RWPE2 (cell line): ENCODE measurements around the gene SYTL2.
A peak's percentile ranks its signal among the peaks of the same experiment; 100 is the strongest.

ENCODE experiments used
- ATAC-seq: fragments of 200-7000 bp; cut with Tn5 transposase; 3 replicates; pipeline ENCODE4 v1.9.1; 2021; ENCODE audit warnings: low read depth
- DNase-seq: peaks from one replicate; pipeline ENCODE4 v3.0.0-alpha.2; 2020; ENCODE audit warnings: low spot score
- H3K27ac ChIP-seq: fragments of 450-650 bp; 2 replicates; pipeline ENCODE4 v1.5.1; 2017; ENCODE audit warnings: mild to moderate bottlenecking; ENCODE audit not compliant: poor library complexity, severe bottlenecking
- H3K27me3 ChIP-seq: fragments of 250-450 bp; sonication (Bioruptor Pico); 2 replicates; pipeline ENCODE4 v1.5.1; 2021; ENCODE audit warnings: mild to moderate bottlenecking, moderate library complexity; ENCODE audit not compliant: insufficient read depth, poor library complexity, severe bottlenecking
- H3K36me3 ChIP-seq: fragments of 250-450 bp; sonication (Bioruptor Pico); 2 replicates; pipeline ENCODE4 v1.5.1; 2020; ENCODE audit warnings: low read depth, mild to moderate bottlenecking, moderate library complexity
- H3K4me1 ChIP-seq: fragments of 250-450 bp; sonication (Bioruptor Pico); 2 replicates; pipeline ENCODE4 v1.5.1; 2021; ENCODE audit warnings: mild to moderate bottlenecking, moderate library complexity; ENCODE audit not compliant: insufficient read depth, poor library complexity, severe bottlenecking
- H3K4me3 ChIP-seq: fragments of 250-450 bp; sonication (Bioruptor Pico); 2 replicates; pipeline ENCODE4 v1.5.1; 2021; ENCODE audit warnings: mild to moderate bottlenecking, moderate library complexity; ENCODE audit not compliant: severe bottlenecking
- H3K9me3 ChIP-seq: fragments of 250-450 bp; sonication (Bioruptor Pico); 2 replicates; pipeline ENCODE4 v1.5.1; 2021; ENCODE audit warnings: mild to moderate bottlenecking, moderate library complexity; ENCODE audit not compliant: severe bottlenecking
- CTCF ChIP-seq: fragments of 450-650 bp; IDR thresholded peaks from one replicate; pipeline ENCODE4 v1.5.1; 2017; ENCODE audit warnings: mild to moderate bottlenecking, moderate library complexity; ENCODE audit not compliant: poor library complexity, severe bottlenecking

The SYTL2 gene

GRCh38 chr11:85759915-85760314 lies 51.0 kb downstream of the SYTL2 start:
- H3K27ac ChIP-seq: no peak overlapping the region
- H3K4me1 ChIP-seq: no peaks in the 10 kb centered on the region
- no peak overlapping the region for H3K4me3 ChIP-seq
- ATAC-seq: peak; percentile 72
- TF ChIP-seq CTCF: no peak
- no peaks in the 10 kb centered on the region for H3K27me3 ChIP-seq
- DNase-seq: no peak
- no peaks in the 10 kb centered on the region for H3K36me3 ChIP-seq
- no peaks in the 10 kb centered on the region for H3K9me3 ChIP-seq

- no peaks in the 10 kb centered on the region for H3K27me3 ChIP-seq
- no peaks in the 10 kb centered on the region for H3K4me1 ChIP-seq
- no peak overlapping the region for H3K4me3 ChIP-seq
- no peak overlapping the region for H3K27ac ChIP-seq
- no peaks in the 10 kb centered on the region for H3K9me3 ChIP-seq
- DNase-seq (no peak), ATAC-seq (no peak)
- no peaks in the 10 kb centered on the region for H3K36me3 ChIP-seq
- no peak for TF ChIP-seq CTCF
These were observed 52.4 kb downstream of the SYTL2 start for GRCh38 chr11:85758480-85759039.

DNA sequence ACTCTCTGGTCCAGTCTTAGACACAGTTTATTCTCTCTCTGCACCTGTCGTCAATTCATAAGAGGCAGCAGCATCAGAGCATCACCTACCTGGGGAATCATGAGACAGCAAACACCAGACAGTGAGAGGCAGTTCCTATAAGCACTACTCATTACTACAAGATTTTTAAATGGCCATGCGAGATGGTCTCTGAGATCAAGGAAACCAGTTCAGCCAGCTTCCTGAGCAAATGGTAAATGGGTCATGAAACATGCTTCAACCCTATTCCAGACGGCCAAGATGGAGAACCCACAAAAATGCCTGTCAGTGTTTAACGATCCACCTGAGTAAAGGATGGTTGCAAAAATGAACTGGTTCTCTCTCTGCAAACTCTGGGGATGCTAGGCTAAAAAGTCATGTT lies 52.9 kb downstream of the SYTL2 start:
- no peaks in the 10 kb centered on the region for H3K36me3 ChIP-seq
- no peaks in the 10 kb centered on the region for H3K4me1 ChIP-seq
- H3K4me3 ChIP-seq: no peak overlapping the region
- ATAC-seq (no peak), DNase-seq (no peak)
- TF ChIP-seq CTCF: no peak
- no peak overlapping the region for H3K27ac ChIP-seq
- no peaks in the 10 kb centered on the region for H3K27me3 ChIP-seq
- H3K9me3 ChIP-seq: no peaks in the 10 kb centered on the region

- no peak for TF ChIP-seq CTCF
- H3K4me3 ChIP-seq: no peak overlapping the region
These were observed 54.3 kb downstream of the SYTL2 start for GRCh38 chr11:85756401-85757200.

GRCh38 chr11:85755701-85756100 lies 55.2 kb downstream of the SYTL2 start:
- Histone ChIP-seq H3K27me3 (no peaks in the 10 kb centered on the region), H3K27ac (no peak overlapping the region), H3K9me3 (no peaks in the 10 kb centered on the region), H3K4me3 (no peak overlapping the region), H3K36me3 (no peaks in the 10 kb centered on the region), H3K4me1 (no peaks in the 10 kb centered on the region)
- ATAC-seq (no peak), DNase-seq (no peak)
- TF ChIP-seq CTCF: no peak

More at GRCh38 chr11:85756401-85757200, 54.3 kb downstream of the SYTL2 start:
- Histone ChIP-seq H3K36me3 (no peaks in the 10 kb centered on the region), H3K9me3 (no peaks in the 10 kb centered on the region), H3K4me1 (no peaks in the 10 kb centered on the region), H3K27ac (no peak overlapping the region), H3K27me3 (no peaks in the 10 kb centered on the region)
- ATAC-seq: no peak
- no peak for DNase-seq
